ENCODE results near the gene FATE1. TPM values are rescaled to one million over a fixed set of nuclear protein-coding genes. Genes with fewer than 3 reads are reported as not detected.

Gene FATE1
- total RNA-seq, 2 experiments from 2014 or later, result not detected

- DNase-seq, result no peak
- Mint-ChIP-seq H3K4me1 (no peaks in the 10 kb centered on the region), H3K36me3 (ENCODE audit: low read depth) (no peaks in the 10 kb centered on the region), H3K4me3 (no peak overlapping the region), H3K27me3 (no peaks in the 10 kb centered on the region), H3K27ac (no peak overlapping the region), H3K9me3 (no peaks in the 10 kb centered on the region)
- ChIA-PET POLR2A (no interaction called here), CTCF (no interaction called here)
These were observed 22.9 kb downstream of the FATE1 start for GRCh38 chrX:151738751-151739150.

- Mint-ChIP-seq H3K4me3 (no peak overlapping the region), H3K9me3 (no peaks in the 10 kb centered on the region), H3K4me1 (no peaks in the 10 kb centered on the region), H3K27me3 (no peaks in the 10 kb centered on the region), H3K27ac (no peak overlapping the region), H3K36me3 (ENCODE audit: low read depth) (no peaks in the 10 kb centered on the region)
- CTCF ChIA-PET, result no interaction called here
- POLR2A ChIA-PET, result no interaction called here
- DNase-seq, result no peak
These were observed 25.8 kb downstream of the FATE1 start for GRCh38 chrX:151741606-151742005.

DNA sequence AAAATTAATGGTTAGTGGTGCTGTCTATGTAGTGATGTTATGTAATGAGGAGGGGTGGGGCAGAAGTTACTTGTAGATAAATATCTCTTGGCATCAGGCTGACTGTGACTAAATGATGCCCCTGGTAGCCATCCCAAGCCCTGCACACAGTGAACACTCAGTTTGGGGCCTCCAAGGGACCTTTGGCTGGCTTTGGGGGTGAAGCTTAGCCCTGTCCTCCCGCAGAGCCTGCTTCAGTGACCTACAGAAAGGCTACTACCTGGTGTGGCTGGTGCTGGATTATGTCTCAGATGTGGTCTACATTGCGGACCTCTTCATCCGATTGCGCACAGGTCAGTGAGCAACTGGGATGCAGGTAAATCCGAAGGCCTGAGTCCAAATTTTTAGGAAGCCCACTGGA is 26.5 kb downstream of the FATE1 start:
- DNase-seq, result no peak
- POLR2A ChIA-PET, result no interaction called here
- Mint-ChIP-seq H3K9me3 (no peaks in the 10 kb centered on the region), H3K27me3 (no peaks in the 10 kb centered on the region), H3K36me3 (ENCODE audit: low read depth) (no peaks in the 10 kb centered on the region), H3K4me3 (no peak overlapping the region), H3K4me1 (no peaks in the 10 kb centered on the region), H3K27ac (no peak overlapping the region)
- CTCF ChIA-PET, result no interaction called here

DNA sequence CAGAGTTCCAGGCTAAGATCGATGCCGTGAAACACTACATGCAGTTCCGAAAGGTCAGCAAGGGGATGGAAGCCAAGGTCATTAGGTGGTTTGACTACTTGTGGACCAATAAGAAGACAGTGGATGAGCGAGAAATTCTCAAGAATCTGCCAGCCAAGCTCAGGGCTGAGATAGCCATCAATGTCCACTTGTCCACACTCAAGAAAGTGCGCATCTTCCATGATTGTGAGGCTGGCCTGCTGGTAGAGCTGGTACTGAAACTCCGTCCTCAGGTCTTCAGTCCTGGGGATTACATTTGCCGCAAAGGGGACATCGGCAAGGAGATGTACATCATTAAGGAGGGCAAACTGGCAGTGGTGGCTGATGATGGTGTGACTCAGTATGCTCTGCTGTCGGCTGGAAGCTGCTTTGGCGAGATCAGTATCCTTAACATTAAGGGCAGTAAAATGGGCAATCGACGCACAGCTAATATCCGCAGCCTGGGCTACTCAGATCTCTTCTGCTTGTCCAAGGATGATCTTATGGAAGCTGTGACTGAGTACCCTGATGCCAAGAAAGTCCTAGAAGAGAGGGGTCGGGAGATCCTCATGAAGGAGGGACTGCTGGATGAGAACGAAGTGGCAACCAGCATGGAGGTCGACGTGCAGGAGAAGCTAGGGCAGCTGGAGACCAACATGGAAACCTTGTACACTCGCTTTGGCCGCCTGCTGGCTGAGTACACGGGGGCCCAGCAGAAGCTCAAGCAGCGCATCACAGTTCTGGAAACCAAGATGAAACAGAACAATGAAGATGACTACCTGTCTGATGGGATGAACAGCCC is 28.0 kb downstream of the FATE1 start:
- Mint-ChIP-seq H3K9me3 (no peaks in the 10 kb centered on the region), H3K27ac (no peak overlapping the region), H3K27me3 (no peaks in the 10 kb centered on the region), H3K36me3 (ENCODE audit: low read depth) (no peaks in the 10 kb centered on the region), H3K4me1 (no peaks in the 10 kb centered on the region), H3K4me3 (no peak overlapping the region)
- DNase-seq, result no peak
- ChIA-PET POLR2A (no interaction called here), CTCF (no interaction called here)

DNA sequence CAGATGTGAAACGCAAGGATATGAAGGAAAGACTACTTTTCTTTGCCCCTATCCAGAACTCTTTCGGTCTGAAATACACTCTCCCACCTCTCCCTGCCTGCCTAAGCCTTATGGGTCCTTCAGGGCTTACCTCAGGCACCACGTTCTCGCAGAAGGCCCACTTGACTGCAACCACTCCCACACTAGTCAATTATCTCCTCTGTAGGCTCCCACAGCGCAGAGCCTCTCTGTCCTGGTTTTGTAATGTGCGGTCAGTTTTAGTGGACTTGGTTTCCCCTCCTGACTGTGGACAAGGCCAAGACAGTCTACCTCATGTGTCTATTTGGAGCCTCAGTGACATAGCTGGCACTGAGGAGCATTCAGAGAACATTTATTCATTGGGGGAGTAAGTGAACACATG is 29.8 kb downstream of the FATE1 start:
- Mint-ChIP-seq H3K4me1 (no peaks in the 10 kb centered on the region), H3K4me3 (no peak overlapping the region), H3K27me3 (no peaks in the 10 kb centered on the region), H3K27ac (no peak overlapping the region), H3K36me3 (ENCODE audit: low read depth) (no peaks in the 10 kb centered on the region), H3K9me3 (no peaks in the 10 kb centered on the region)
- ChIA-PET POLR2A (no interaction called here), CTCF (no interaction called here)
- no peak for DNase-seq

DNA sequence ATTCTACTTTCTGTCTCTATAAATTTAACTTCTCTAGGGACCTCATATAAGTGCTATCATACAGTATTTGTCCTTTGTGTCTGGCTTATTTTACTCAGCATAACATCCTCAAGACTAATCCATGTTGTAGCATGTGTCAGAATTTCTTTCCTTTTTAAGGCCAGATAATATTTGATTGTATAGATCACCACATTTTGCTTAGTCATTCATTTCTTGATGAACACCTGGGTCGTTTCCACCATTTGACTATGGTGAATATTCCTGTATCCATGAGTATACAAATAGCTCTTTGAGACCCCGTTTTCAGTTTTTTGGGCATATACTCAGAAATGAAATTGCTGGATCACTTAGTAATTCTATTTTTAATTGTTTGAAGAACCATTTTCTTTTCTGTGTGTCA is 30.7 kb downstream of the FATE1 start:
- no peaks in the 10 kb centered on the region for H3K9me3 Mint-ChIP-seq
- CTCF ChIA-PET, result interaction anchor here (0.6 kb wide), 1 partner anchor 608 kb away, joined by 3 read pairs; no protein-coding TSS in a partner anchor
- no peaks in the 10 kb centered on the region for H3K27me3 Mint-ChIP-seq
- H3K27ac Mint-ChIP-seq, result no peak overlapping the region
- POLR2A ChIA-PET, result no interaction called here
- H3K36me3 Mint-ChIP-seq (ENCODE audit: low read depth), result no peaks in the 10 kb centered on the region
- no peak for DNase-seq
- no peaks in the 10 kb centered on the region for H3K4me1 Mint-ChIP-seq
- H3K4me3 Mint-ChIP-seq, result no peak overlapping the region

- Mint-ChIP-seq H3K27me3 (no peaks in the 10 kb centered on the region), H3K4me3 (no peak overlapping the region), H3K9me3 (no peaks in the 10 kb centered on the region), H3K27ac (no peak overlapping the region), H3K36me3 (ENCODE audit: low read depth) (no peaks in the 10 kb centered on the region), H3K4me1 (no peaks in the 10 kb centered on the region)
- no peak for DNase-seq
- CTCF ChIA-PET, result interaction anchor here (0.6 kb wide), 2 partner anchors 50 to 668 kb away, joined by 4 to 6 read pairs; no protein-coding TSS in a partner anchor
- POLR2A ChIA-PET, result no interaction called here
These were observed 34.7 kb downstream of the FATE1 start for GRCh38 chrX:151750511-151750910.

- Mint-ChIP-seq H3K27me3 (no peaks in the 10 kb centered on the region), H3K36me3 (ENCODE audit: low read depth) (no peaks in the 10 kb centered on the region), H3K4me3 (no peak overlapping the region), H3K4me1 (no peaks in the 10 kb centered on the region), H3K9me3 (no peaks in the 10 kb centered on the region), H3K27ac (no peak overlapping the region)
- CTCF ChIA-PET, result interaction anchor here (1.2 kb wide), 2 partner anchors 26 to 880 kb away, joined by 3 read pairs; no protein-coding TSS in a partner anchor
- POLR2A ChIA-PET, result interaction anchor here (0.6 kb wide), 1 partner anchor 318 kb away, joined by 6 read pairs; no protein-coding TSS in a partner anchor
- no peak for DNase-seq
These were observed 37.0 kb downstream of the FATE1 start for GRCh38 chrX:151752847-151753246.

DNA sequence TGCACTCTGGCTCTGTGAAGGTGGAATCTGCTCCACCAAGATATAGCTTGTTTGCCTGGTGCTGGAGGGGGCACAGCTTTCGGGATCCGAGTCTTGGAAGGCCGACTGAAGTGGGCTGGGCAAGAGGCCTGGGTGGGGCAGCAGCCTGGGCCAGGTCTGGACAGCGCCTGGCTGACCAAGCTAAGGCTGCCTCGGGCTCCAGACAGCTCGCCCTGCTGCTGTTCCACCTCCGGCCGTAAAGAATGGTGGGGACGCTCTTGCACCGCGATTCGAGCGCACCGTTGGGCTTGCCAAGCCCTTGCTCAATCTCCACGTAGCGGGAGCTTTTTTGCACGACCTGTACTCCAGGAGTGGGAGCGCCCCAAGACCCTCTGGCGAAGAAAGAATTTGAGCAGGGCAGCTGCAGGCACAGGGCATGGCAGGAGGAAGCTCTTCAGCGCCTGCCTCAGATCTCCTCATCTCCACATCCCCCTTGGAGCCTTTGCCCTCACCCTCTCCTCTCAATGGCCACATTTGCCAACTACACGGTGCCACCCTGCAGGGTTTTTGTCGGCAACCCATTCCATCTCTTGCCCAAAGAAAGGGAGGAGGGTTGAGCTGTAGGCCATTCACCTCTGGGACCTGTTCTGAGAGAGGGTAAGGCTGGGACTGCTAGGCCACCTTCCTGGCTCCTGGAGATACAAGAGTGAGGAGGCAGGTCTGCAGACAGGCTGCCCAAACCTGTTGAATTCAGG is 37.6 kb downstream of the FATE1 start:
- H3K36me3 Mint-ChIP-seq (ENCODE audit: low read depth), result no peaks in the 10 kb centered on the region
- ChIA-PET POLR2A (interaction anchor here (0.6 kb wide), 1 partner anchor 317 kb away, joined by 6 read pairs; no protein-coding TSS in a partner anchor), CTCF (interaction anchor here (1.2 kb wide), 1 partner anchor 879 kb away, joined by 3 read pairs; no protein-coding TSS in a partner anchor)
- no peaks in the 10 kb centered on the region for H3K9me3 Mint-ChIP-seq
- H3K4me1 Mint-ChIP-seq, result no peaks in the 10 kb centered on the region
- peak; percentile 7 for DNase-seq
- H3K27ac Mint-ChIP-seq, result no peak overlapping the region
- no peaks in the 10 kb centered on the region for H3K27me3 Mint-ChIP-seq
- no peak overlapping the region for H3K4me3 Mint-ChIP-seq

DNA sequence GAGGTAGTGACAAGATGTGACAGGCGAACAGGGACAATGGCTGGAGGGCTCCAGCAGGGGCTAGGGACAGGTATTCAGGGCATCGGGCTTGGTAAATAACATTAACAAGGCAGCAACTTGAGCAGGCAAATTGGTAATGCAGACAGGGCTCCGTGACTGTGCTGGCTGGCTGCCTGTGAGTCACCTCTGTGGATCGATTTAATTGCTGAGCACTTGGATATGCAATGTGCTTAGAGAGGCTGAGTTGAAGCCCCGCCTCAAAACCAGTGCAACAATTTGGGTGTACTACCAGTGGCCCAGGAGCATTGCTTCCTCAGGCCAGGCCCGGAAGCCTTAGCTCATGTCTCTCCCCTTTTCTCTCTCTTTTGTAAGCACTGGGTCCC is 38.2 kb downstream of the FATE1 start:
- Mint-ChIP-seq H3K4me3 (no peak overlapping the region), H3K4me1 (no peaks in the 10 kb centered on the region), H3K36me3 (ENCODE audit: low read depth) (no peaks in the 10 kb centered on the region), H3K9me3 (no peaks in the 10 kb centered on the region), H3K27me3 (no peaks in the 10 kb centered on the region), H3K27ac (no peak overlapping the region)
- POLR2A ChIA-PET, result no interaction called here
- CTCF ChIA-PET, result no interaction called here
- DNase-seq, result no peak

DNA sequence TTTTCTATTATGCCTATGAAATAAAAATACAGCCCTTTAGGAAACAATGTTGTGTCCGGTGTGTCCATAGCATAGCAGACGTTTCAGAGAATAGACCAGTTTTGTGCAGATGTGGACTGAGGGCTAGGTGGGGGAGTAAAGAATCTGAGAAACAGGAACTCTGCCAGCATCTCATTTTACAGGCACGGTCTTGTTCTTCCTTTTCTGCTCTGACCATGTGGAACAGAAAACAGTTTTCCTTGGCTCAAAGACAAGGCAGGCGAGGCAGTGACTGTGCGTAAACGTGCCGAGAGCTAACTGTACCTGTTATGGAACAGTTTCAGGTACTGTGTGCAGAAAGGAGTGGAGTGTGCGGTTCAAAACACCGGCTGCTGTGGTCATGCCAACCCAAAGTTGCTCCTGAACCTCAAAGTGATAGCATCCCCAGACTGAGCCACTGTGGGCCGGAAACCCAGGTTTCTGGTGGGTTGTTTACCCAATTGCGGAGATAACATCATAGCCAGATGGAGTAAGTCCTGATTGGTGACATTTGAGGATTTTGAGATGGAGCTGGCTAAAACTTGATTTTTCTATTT is 38.9 kb downstream of the FATE1 start:
- CTCF ChIA-PET, result no interaction called here
- H3K9me3 Mint-ChIP-seq, result no peaks in the 10 kb centered on the region
- POLR2A ChIA-PET, result no interaction called here
- H3K4me1 Mint-ChIP-seq, result no peaks in the 10 kb centered on the region
- no peak overlapping the region for H3K27ac Mint-ChIP-seq
- no peak for DNase-seq
- H3K36me3 Mint-ChIP-seq (ENCODE audit: low read depth), result no peaks in the 10 kb centered on the region
- H3K4me3 Mint-ChIP-seq, result no peak overlapping the region
- H3K27me3 Mint-ChIP-seq, result no peaks in the 10 kb centered on the region

DNA sequence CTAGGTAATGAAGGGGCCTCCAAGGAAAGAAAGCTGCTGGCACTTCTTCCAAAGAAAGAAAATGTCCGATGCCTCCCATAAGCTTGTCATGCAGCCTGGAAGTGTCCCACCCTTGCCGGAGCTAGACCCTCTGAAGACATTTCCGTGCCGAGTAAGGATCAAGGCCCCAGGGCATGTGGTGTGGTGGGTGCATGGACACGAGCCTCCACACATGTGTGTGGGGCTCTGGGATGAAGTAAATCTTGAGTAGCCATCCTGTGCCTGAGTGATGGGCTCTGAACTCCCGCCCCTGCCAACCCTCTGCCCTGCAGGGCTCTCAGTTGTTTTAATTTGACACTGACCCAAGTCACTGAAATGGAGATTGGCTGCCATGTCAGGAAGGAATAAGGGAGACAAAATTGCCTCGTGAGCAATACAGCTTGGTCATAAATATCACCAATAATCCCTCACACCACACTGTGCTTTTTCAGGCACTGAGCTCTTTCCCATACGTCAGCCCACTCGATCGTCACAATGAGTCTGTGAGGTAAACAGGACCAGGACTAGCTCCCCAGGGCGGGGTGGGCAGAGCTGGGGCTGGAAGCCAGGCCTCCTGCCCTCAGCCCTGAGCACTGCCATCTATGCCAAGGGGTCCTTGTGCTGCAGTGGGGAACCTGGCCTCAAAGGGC is 43.3 kb downstream of the FATE1 start:
- H3K9me3 Mint-ChIP-seq, result no peaks in the 10 kb centered on the region
- no peaks in the 10 kb centered on the region for H3K27me3 Mint-ChIP-seq
- no peak overlapping the region for H3K4me3 Mint-ChIP-seq
- no peak overlapping the region for H3K27ac Mint-ChIP-seq
- no peaks in the 10 kb centered on the region for H3K36me3 Mint-ChIP-seq (ENCODE audit: low read depth)
- no peak for DNase-seq
- POLR2A ChIA-PET, result no interaction called here
- CTCF ChIA-PET, result no interaction called here
- no peaks in the 10 kb centered on the region for H3K4me1 Mint-ChIP-seq

DNA sequence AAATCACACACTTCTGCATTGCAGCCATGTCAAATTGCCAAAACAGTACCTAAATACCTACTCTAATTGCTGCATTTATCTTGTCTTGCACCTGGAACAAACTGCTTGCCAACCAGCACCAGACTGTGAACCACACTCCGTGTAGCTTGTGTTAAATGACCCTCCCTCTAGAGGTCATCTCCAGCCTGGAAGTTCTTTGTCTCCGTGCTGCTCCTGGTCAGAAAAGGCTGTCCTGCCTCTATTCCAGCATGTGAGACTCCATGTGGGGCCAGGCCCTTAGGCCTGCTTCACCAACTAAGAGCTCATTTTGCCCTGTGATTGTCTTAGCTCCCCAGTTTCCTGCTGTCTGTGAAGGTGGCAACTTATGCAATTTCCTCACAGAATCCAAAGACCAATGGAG is 47.0 kb downstream of the FATE1 start:
- Mint-ChIP-seq H3K4me3 (no peak overlapping the region), H3K27ac (no peak overlapping the region), H3K27me3 (no peaks in the 10 kb centered on the region), H3K4me1 (no peaks in the 10 kb centered on the region), H3K9me3 (no peaks in the 10 kb centered on the region), H3K36me3 (ENCODE audit: low read depth) (no peaks in the 10 kb centered on the region)
- CTCF ChIA-PET, result no interaction called here
- no peak for DNase-seq
- POLR2A ChIA-PET, result no interaction called here

Measured in activated CD4-positive, alpha-beta T cell treated with anti-CD3 and anti-CD28 coated beads, Interleukin-2, amount 10 ng/mL, durations not matched to agents 7 days and 5 days (primary cell).